ENCODE measurements around the gene UGGT2.
"Not testable (repeated sequence)": the region's sequence is repeated elsewhere in the genome, so short reads cannot be mapped to it uniquely, and the experiment has no call there.

DNA sequence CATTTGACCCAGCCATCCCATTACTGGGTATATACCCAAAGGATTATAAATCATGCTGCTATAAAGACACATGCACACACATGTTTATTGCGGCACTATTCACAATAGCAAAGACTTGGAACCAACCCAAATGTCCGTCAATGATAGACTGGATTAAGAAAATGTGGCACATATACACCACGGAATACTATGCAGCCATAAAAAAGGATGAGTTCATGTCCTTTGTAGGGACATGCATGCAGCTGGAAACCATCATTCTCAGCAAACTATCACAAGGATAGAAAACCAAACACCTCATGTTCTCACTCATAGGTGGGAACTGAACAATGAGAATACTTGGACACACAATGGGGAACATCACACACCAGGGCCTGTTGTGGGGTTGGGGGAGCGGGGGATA is 2.2 kb downstream of the UGGT2 start:
- TF ChIP-seq POLR2A (IDR thresholded peaks at IDR 0.05; ENCODE audit: low read length); GATA1 (IDR thresholded peaks at IDR 0.05; ENCODE audit: low read depth, low read length): not testable (repeated sequence)

Measured in erythroblast (primary cell).